Uterus (tissue), 4 donors: ENCODE measurements around the gene TSKU. TPM values are rescaled to one million over a fixed set of nuclear protein-coding genes. Genes with fewer than 3 reads are reported as not detected.
A peak's percentile ranks its signal among the peaks of the same experiment; 100 is the strongest.

Source experiments
- DNase-seq, 2 donors: peaks; one replicate each; pipeline ENCODE4 v3.0.0-alpha.2; 2019 to 2020
- H3K27ac ChIP-seq, 2 donors: fragments of 200-600 bp; sonication (generic); 1 replicate in 1 of 2; 2 replicates in 1 of 2; pipeline ENCODE4 v1.5.1; 2016 to 2018
- H3K27me3 ChIP-seq, 2 donors: fragments of 200-600 bp; sonication (generic); one replicate each; pipeline ENCODE4 v1.5.1; 2018 to 2019; ENCODE audit warnings: control low read depth in 1 of 2
- H3K36me3 ChIP-seq, 2 donors: fragments of 200-600 bp; sonication (generic); one replicate each; pipeline ENCODE4 v1.5.1; 2019; ENCODE audit warnings: control low read depth in 1 of 2
- H3K4me1 ChIP-seq, 2 donors: fragments of 200-600 bp; sonication (generic); one replicate each; pipeline ENCODE4 v1.5.1; 2018 to 2019; ENCODE audit warnings: control low read depth in 1 of 2
- H3K4me3 ChIP-seq, 2 donors: fragments of 200-600 bp; sonication (generic); 1 replicate in 1 of 2; 2 replicates in 1 of 2; pipeline ENCODE4 v1.5.1; 2018 to 2019; ENCODE audit warnings: mild to moderate bottlenecking in 1 of 2
- H3K9me3 ChIP-seq, 2 donors: fragments of 200-600 bp; sonication (generic); one replicate each; pipeline ENCODE4 v1.5.1; 2019; ENCODE audit warnings: control low read depth in 1 of 2
- POLR2A ChIP-seq, 2 donors: fragments of 450-650 bp; IDR thresholded peaks; one replicate each; pipeline ENCODE4 v1.6.1; 2016; ENCODE audit warnings: antibody characterized with exemption in 2 of 2, mild to moderate bottlenecking in 1 of 2, moderate library complexity in 1 of 2
- intact Hi-C: fragments of 100-400 bp; cut with DNase I; formaldehyde crosslinking; loops from one replicate; pipeline ENCODE4 v1.15.1; 2023; ENCODE audit warnings: low total_unique reads
- total RNA-seq, 4 donors: library from RNA; depleted of rRNA in 3 of 4; stranded (reverse); fragments of >200 nt in 3 of 4; gene quantifications; one replicate each; pipeline versions ENCODE4 v1.1.0 to v1.2.4, GENCODE V29; 2014 to 2023
- TF ChIP-seq, protein P1 (sequence below), 4 experiments: fragments of 200-600 bp in 2 of 4; fragments of 450-650 bp in 2 of 4; sonication (generic) in 2 of 4; IDR thresholded peaks; one replicate each; pipeline ENCODE4 v1.5.1; 2016 to 2019; ENCODE audit warnings: antibody characterized with exemption in 4 of 4, mild to moderate bottlenecking in 2 of 4, moderate library complexity in 1 of 4
- donor health status: DM: yes; HTN: yes; CAD: no.

TSKU gene
- total RNA-seq, 4 donors from 2014 or later = 19.4 to 108 (median 27.4) TPM

DNA sequence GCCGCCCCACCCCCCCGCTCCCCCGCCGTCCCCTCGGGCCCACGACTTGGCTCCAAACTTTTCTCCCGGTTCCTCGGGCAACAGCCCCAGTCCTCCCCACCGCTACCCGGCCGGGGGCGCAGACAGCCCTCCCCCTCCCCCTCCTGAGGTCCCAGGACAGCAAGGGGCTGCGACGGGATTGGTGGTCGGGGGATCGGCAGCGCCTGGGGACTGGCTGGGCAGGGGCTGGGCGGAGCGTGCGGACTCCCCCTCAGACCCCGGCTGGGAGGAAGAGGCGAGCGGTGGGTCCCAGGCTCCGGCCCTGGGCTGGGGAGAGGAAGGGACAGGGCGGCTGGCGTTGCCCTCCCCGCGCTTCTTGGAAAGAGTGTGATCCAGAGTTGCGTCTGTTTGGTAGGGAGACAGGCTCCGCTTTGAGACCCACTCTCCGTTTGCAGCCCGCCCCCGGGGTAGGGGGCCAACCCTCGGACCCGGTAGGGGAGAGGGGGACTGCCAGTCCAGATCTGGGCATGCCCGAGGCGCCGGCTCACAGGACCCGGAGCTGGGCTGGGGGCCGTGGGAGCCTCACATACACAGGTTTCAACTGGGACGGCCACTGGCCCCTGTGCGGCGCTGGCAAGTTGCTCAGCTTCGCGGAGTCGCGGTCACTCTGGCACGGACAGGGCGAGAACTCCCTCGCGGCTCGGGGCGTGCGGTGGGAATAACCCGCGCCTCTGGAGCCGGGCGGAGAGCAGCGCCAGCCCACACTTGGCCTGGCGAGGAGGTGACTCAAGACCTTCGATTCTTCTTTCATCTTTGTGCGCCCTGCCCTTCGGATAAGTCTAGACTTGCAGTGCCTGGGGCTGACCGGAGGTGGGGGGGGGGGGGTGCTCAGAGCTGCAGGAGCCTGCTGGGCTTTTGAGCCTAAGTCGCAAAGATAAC lies 999 bp downstream of the TSKU start:
- peak; percentile 20 to 54 for TF ChIP-seq POLR2A (IDR thresholded peaks at IDR 0.05)
- TF ChIP-seq, protein P1, sequence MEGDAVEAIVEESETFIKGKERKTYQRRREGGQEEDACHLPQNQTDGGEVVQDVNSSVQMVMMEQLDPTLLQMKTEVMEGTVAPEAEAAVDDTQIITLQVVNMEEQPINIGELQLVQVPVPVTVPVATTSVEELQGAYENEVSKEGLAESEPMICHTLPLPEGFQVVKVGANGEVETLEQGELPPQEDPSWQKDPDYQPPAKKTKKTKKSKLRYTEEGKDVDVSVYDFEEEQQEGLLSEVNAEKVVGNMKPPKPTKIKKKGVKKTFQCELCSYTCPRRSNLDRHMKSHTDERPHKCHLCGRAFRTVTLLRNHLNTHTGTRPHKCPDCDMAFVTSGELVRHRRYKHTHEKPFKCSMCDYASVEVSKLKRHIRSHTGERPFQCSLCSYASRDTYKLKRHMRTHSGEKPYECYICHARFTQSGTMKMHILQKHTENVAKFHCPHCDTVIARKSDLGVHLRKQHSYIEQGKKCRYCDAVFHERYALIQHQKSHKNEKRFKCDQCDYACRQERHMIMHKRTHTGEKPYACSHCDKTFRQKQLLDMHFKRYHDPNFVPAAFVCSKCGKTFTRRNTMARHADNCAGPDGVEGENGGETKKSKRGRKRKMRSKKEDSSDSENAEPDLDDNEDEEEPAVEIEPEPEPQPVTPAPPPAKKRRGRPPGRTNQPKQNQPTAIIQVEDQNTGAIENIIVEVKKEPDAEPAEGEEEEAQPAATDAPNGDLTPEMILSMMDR (IDR thresholded peaks at IDR 0.05) = no peak
- intact Hi-C loops = no loop called here
- peak; percentile 76 to 85 for DNase-seq
- Histone ChIP-seq H3K9me3 (no peaks in the 10 kb centered on the region), H3K27ac (peak overlapping the region; percentile 93 to 99), H3K36me3 (no peaks in the 10 kb centered on the region), H3K4me3 (peak overlapping the region; percentile 58 to 96), H3K4me1 (peaks cover 0 to 4% of the 10 kb centered on the region in 2 donors), H3K27me3 (no peaks in the 10 kb centered on the region)

DNA sequence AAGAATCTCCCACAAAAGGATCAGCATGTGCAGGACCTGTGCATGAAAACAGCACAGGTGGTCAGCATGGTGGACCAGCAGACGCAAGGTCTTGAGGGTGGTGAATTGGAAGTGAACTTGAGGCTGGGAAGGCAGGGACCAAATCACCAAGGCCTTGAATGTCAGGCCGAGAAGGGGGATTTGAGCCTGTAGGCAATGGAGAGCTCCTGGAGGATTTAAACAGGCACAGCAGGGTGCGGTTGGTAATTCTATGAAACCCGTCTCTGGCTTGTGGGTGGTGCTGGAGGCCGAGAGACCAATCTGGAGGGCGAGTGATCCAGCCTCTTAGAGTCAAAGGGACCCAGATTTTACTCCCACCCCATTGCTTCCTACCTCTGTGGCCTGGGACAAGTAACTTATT lies 2.4 kb downstream of the TSKU start:
- Histone ChIP-seq H3K4me3 (peak overlapping the region; percentile 58 to 96), H3K9me3 (no peaks in the 10 kb centered on the region), H3K27ac (peak overlapping the region; percentile 93 to 99), H3K36me3 (no peaks in the 10 kb centered on the region), H3K27me3 (no peaks in the 10 kb centered on the region), H3K4me1 (peaks cover 0 to 4% of the 10 kb centered on the region in 2 donors)
- intact Hi-C loops = no loop called here
- TF ChIP-seq POLR2A (IDR thresholded peaks at IDR 0.05) = no peak
- TF ChIP-seq, protein P1 (IDR thresholded peaks at IDR 0.05) = no peak
- DNase-seq = no peak

DNA sequence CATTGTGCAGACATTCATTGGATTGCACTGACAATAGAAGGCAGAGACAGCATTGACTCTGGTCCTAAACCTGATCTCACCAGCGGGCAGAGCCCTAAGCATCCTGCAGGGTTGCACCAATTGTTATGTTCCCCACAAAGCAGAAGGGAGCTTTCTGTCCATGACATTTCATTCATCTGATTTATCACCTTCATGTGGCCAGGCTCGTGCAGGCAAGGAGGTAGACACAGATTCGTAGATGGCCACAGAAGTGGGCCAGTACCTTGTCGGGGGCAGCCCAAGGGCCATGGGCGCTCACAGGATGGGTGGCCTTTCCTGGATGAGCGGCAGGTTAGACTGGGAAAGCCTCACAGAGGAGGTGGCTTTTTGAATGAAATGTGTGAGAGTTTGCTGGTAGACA lies 2.9 kb downstream of the TSKU start:
- no peak for TF ChIP-seq POLR2A (IDR thresholded peaks at IDR 0.05)
- TF ChIP-seq, protein P1 (IDR thresholded peaks at IDR 0.05) = no peak
- no peak for DNase-seq
- Histone ChIP-seq H3K36me3 (no peaks in the 10 kb centered on the region), H3K27me3 (no peaks in the 10 kb centered on the region), H3K27ac (peak overlapping the region; percentile 63 to 93), H3K4me1 (peaks cover 0 to 4% of the 10 kb centered on the region in 2 donors), H3K4me3 (no peak overlapping the region), H3K9me3 (no peaks in the 10 kb centered on the region)
- intact Hi-C loops = no loop called here

DNA sequence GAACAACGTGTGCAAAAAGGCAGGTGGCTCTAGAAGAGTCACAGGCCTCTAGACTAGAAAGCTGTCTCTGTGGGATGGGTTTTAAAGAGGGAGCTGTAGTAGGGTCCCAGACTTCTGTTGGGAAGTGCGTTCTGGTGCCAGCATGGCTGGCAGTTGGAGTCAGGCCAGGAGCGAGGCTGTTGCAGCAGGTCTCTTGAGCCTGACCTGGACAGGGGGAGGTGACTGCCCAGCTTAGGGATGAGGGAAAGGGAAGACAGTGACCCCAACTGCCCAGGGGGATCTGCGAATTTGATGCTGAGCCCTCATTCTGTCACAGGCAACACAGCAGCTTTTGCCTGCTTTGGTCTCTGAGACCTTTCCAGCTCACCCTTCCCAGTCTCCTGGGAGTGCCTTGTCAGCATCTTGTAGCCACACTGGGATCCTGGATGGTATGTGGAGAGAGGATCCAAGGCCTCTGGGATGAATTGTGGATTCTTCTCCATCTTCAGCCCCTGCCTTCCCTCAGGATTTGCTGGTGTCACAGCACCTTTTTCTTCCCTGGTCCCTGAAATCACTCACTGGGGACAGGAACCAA lies 3.4 kb downstream of the TSKU start:
- H3K4me3 ChIP-seq = no peak overlapping the region
- intact Hi-C loops = no loop called here
- peak overlapping the region; percentile 63 to 93 for H3K27ac ChIP-seq

More for the DNA sequence above, 3.4 kb downstream of the TSKU start:
- Histone ChIP-seq H3K4me1 (peaks cover 0 to 4% of the 10 kb centered on the region in 2 donors), H3K9me3 (no peaks in the 10 kb centered on the region), H3K27me3 (no peaks in the 10 kb centered on the region), H3K36me3 (no peaks in the 10 kb centered on the region)
- no peak for TF ChIP-seq POLR2A (IDR thresholded peaks at IDR 0.05)
- TF ChIP-seq, protein P1 (IDR thresholded peaks at IDR 0.05) = no peak
- DNase-seq = no peak
